ENCODE data around the gene POGK.
"Not testable (repeated sequence)": the region's sequence is repeated elsewhere in the genome, so short reads cannot be mapped to it uniquely, and the experiment has no call there.

Gene POGK

GRCh38 chr1:166838766-166839599, at the start of gene POGK:
POGK (plus strand) TSS chr1:166839475; CDS start chr1:166840957, 1,482 bp downstream.
- peak; percentile 86 for DNase-seq

DNA sequence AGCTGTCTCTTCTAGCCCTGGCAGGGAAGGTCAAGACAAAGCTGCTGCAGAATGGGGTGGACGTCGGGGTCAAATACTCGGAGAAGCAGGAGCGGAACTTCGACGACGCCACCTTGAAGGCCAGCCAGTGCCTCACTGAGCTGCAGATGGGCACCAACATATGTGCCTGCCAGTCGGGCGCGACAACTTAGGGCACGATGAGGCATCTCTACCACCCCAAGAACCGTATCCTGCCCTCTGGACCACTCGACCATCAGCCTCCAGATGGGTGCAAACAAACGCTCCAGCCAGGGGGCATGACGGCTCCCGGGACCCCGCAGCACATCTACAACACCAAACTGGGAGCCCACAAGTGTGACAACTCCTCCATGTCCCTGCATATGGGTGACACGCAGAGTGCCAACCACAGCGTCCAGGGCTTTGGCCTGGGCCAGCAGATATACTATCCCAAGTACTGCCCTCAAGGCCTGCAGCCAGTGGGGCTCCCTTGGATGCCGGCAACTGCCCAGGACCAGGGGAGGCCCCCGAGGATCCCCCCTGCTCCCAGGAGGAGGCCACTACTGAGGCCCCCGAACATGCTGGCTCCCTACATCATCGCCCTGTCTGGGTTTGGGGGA, 42.5 kb upstream of the POGK start:
- no peak for DNase-seq

- no peak for DNase-seq
These were observed 30.3 kb upstream of the POGK start for GRCh38 chr1:166808952-166809351.

DNA sequence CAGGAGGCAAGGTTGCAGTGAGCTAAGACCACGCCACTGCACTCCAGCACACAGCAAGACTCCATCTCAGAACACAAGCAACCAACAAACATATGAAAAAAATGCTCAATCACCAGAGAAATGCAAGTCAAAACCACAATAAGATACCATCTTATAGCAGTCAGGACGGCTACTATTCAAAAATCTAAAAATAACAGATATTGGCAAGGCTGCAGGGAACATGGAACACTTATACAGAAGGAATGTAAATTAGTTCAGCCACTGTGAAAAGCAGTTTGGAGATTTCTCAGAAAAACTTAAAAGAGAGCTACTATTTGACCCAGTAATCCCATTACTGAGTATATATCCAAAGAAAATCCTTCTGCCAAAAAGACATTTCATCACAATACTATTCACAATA, 27.6 kb upstream of the POGK start:
- DNase-seq, result no peak

- no peak for DNase-seq
These were observed 25.6 kb upstream of the POGK start for GRCh38 chr1:166813508-166814223.

DNA sequence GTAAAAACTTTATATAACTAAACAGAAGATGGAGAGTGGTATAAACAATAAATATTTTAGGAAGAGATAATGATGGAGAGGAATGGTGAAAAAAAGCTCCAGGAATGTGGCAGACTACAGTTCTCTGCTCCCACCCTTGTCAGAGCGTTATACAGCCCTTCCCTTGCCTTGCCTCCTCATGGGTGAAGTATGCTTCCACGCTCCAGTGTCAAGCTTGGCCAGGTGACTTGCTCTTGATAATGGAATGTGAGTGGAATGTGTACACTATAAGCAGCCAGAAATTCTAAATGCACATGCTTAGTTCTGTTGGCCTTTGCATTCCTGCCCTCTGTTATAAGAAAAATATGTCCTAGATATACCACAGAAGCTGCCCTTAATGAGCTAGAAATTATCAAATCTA, 24.7 kb upstream of the POGK start:
- DNase-seq, result no peak

GRCh38 chr1:166819974-166820373, 19.3 kb upstream of the POGK start:
- DNase-seq, result no peak

DNA sequence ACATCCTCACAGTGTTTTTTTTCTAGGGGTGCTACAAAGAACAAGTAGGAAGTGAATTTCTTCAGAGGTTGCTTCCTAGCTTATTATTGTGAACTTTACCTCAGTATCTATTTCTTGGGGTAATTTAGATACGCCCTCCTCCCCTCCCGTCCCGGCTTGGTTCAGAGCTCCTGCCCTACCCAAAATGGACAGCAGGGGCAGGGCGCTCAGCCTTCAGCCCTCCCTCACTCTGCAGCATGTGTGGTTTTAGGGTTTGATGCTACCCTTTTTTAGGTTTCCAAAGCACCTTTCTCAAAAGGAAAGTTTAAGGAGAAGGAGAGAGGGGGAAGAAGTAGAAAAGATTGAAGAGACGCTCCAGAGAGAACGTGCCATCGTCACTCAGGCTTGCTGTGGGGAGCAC, 16.9 kb upstream of the POGK start:
- DNase-seq, result no peak

- no peak for DNase-seq
These were observed 11.8 kb upstream of the POGK start for GRCh38 chr1:166827426-166827825.

DNA sequence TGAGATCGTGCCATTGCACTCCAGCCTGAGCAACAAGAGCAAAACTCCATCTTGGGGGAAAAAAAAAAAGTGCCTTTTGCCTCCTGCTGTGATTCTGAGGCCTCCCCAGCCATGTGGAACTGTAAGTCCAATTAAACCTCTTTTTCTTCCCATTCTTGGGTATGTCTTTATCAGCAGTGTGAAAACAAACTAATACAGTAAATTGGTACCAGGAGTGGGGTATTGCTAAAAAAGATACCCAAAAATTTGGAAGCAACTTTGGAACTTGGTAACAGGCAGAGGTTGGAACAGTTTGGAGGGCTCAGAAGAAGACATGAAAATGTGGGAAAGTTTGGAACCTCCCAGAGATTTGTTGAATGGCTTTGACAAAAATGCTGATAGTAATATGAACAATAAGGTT, 9.5 kb upstream of the POGK start:
- DNase-seq, result not testable (repeated sequence)

- DNase-seq, result no peak
These were observed 2.5 kb upstream of the POGK start for GRCh38 chr1:166836733-166837132.

- DNase-seq, result peak; percentile 28
These were observed 479 bp downstream of the POGK start for GRCh38 chr1:166839600-166840308.

DNA sequence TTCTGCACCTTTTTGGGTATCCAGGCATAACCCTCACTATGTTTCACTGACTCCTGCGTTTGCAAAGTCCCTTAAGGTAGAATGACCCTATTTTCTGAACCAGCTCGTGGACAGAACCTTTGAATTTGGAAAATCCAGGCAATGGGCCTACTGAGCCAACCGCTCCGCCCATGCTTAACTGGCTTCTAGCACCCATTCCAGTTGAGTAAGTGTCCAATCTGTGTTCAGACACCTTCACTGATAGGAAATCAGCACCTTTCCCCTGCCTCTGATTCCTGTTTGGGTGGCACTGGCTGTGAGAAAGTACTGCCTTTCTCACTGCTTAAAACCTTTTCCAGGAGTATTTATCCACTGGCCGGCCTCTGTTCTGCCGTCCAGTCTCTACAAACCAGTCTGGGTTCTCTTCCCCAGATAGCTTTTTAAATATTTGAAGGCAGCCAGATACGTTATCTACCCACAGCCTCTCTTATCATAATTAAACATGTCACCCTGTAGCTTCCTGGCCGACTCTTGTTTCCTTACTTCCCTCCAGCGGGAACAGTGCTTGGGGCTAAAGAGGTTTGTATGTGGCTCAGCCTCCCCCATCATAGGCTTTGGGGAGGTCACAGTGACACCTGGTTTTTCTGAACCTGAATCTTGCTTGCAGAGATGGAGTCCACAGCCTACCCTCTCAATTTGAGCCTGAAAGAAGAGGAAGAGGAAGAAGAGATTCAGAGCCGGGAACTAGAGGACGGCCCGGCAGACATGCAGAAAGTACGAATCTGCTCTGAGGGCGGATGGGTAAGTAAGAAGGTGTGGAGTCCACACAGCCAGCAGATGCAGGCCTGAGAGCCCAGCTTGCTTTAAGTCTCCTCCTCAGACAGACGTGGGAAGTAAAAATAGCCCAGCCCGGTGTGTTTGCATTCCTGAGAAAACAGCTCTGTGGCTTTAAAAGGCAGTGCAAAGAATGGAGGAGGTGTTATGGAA, 1.3 kb downstream of the POGK start:
- DNase-seq, result peak; percentile 13

GRCh38 chr1:166843322-166843721, 4.0 kb downstream of the POGK start:
- DNase-seq, result no peak

- peak; percentile 38 for DNase-seq
These were observed 4.7 kb downstream of the POGK start for GRCh38 chr1:166843769-166844596.

- no peak for DNase-seq
These were observed 5.5 kb downstream of the POGK start for GRCh38 chr1:166844791-166845190.

- DNase-seq, result no peak
These were observed 8.9 kb downstream of the POGK start for GRCh38 chr1:166848193-166848592.

DNA sequence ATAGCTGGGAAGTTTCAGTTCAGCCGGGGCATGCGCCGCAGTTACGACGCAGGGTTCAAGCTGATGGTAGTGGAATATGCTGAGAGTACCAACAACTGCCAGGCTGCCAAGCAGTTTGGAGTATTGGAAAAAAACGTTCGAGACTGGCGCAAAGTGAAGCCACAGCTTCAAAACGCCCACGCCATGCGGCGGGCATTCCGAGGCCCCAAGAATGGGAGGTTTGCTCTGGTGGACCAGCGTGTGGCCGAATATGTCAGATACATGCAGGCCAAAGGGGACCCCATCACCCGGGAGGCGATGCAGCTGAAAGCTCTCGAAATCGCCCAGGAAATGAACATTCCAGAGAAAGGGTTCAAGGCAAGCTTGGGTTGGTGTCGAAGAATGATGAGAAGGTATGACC, 9.9 kb downstream of the POGK start:
- no peak for DNase-seq

GRCh38 chr1:166852918-166853317, 13.6 kb downstream of the POGK start:
- DNase-seq, result no peak

DNA sequence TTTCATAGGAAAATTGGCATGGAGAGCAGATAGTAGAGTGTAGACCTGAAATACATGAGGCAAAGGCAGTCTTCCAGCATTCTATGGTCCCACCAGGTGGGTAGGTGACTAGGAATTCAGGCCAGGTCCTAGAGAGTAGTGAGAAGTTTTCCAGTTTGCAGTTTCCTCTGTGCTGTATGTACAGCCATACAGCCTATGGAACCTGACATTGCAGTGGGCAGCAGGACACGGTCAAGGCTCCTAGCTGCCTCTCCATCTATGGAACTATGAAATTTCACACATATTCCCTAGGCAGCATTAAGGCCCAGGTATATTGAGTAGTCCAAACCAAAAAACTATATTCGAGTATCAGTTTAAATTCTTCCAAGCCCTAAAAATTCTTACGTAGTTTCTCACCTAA, 16.3 kb downstream of the POGK start:
- DNase-seq, result no peak

GRCh38 chr1:166857995-166858394, 18.7 kb downstream of the POGK start:
- no peak for DNase-seq
